HEK293 (cell line): ENCODE data around the gene TRDMT1.

Source experiments
- CTCF ChIP-seq: fragments of 450-650 bp; formaldehyde crosslinking; IDR thresholded peaks from 2 replicates; pipeline ENCODE4 v1.5.1; 2016; ENCODE audit warnings: missing biosample characterization, missing genetic modification characterization
- PATZ1 ChIP-seq: fragments of 450-650 bp; formaldehyde crosslinking; IDR thresholded peaks from 2 replicates; pipeline ENCODE4 v1.5.1; 2016; ENCODE audit warnings: missing biosample characterization, missing genetic modification characterization
- REST ChIP-seq: fragments of 450-650 bp; formaldehyde crosslinking; IDR thresholded peaks from 2 replicates; pipeline ENCODE4 v1.5.1; 2016; ENCODE audit warnings: missing biosample characterization, missing genetic modification characterization
- ZNF510 ChIP-seq: fragments of 450-650 bp; formaldehyde crosslinking; IDR thresholded peaks from 2 replicates; pipeline ENCODE4 v1.5.1; 2018; ENCODE audit warnings: mild to moderate bottlenecking, missing genetic modification characterization, missing biosample characterization; ENCODE audit not compliant: insufficient replicate concordance
- ZNF776 ChIP-seq: fragments of 450-650 bp; formaldehyde crosslinking; IDR thresholded peaks from 2 replicates; pipeline ENCODE4 v1.5.0; 2017; ENCODE audit warnings: missing biosample characterization, missing genetic modification characterization, borderline replicate concordance

- TF ChIP-seq REST = no peak; the same call in 1 of the 2 replicates
- TF ChIP-seq ZNF510 (tag by site-specific recombination) = no peak
- no peak for TF ChIP-seq PATZ1 (tag by site-specific recombination)
- peak; percentile 50 for TF ChIP-seq CTCF (tag by site-specific recombination)
- no peak for TF ChIP-seq ZNF776 (tag by site-specific recombination)
These were observed 27.7 kb upstream of the TRDMT1 start for GRCh38 chr10:17229016-17229716.
